ENCODE measurements around the gene SUDS3.
A peak's percentile ranks its signal among the peaks of the same experiment; 100 is the strongest.

SUDS3 gene

GRCh38 chr12:118356809-118357256, 19.5 kb upstream of the SUDS3 start:
- DNase-seq, result peak in 1 of 56 donors; percentile 7

- DNase-seq, result peak in 16 of 56 donors; percentile 4 to 43 (median 16)
Measured at GRCh38 chr12:118357257-118358007, 18.9 kb upstream of the SUDS3 start.

GRCh38 chr12:118358008-118358359, 18.4 kb upstream of the SUDS3 start:
- DNase-seq, result no peak

GRCh38 chr12:118358612-118359540, 17.5 kb upstream of the SUDS3 start:
- no peak for DNase-seq

GRCh38 chr12:118359541-118359915, 16.8 kb upstream of the SUDS3 start:
- no peak for DNase-seq

- DNase-seq, result no peak
Measured at GRCh38 chr12:118361092-118361404, 15.3 kb upstream of the SUDS3 start.

- DNase-seq, result no peak
Measured at GRCh38 chr12:118361889-118362288, 14.5 kb upstream of the SUDS3 start.

- DNase-seq, result no peak
Measured at GRCh38 chr12:118368821-118369220, 7.5 kb upstream of the SUDS3 start.

GRCh38 chr12:118370601-118371000, 5.8 kb upstream of the SUDS3 start:
- no peak for DNase-seq

- DNase-seq, result peak in 14 of 56 donors; percentile 6 to 44 (median 14)
Measured at GRCh38 chr12:118371321-118372282, 4.8 kb upstream of the SUDS3 start.

GRCh38 chr12:118372541-118373495, 3.5 kb upstream of the SUDS3 start, which contains the start of gene TAOK3:
TAOK3 (minus strand) TSS chr12:118372907; CDS start chr12:118255567, 117,340 bp downstream.
- DNase-seq, result peak; percentile 85 to 99 (median 98)

- DNase-seq, result no peak
Measured at GRCh38 chr12:118373616-118374015, 2.7 kb upstream of the SUDS3 start.

- no peak for DNase-seq
Measured at GRCh38 chr12:118374126-118374725, 2.1 kb upstream of the SUDS3 start.

GRCh38 chr12:118374909-118375308, 1.4 kb upstream of the SUDS3 start:
- DNase-seq, result no peak

GRCh38 chr12:118375348-118375747, 1.0 kb upstream of the SUDS3 start:
- DNase-seq, result no peak

GRCh38 chr12:118377021-118377883, 897 bp downstream of the SUDS3 start:
- peak in 2 of 56 donors; percentile 49 to 58 for DNase-seq

- peak in 46 of 56 donors; percentile 10 to 86 (median 52) for DNase-seq
Measured at GRCh38 chr12:118377884-118378470, 1.6 kb downstream of the SUDS3 start.

- peak in 1 of 56 donors; percentile 1 for DNase-seq
Measured at GRCh38 chr12:118391424-118391823, 15.1 kb downstream of the SUDS3 start.

All from nucleus accumbens (tissue), 56 donors.